ENCODE measurements around the gene RNASEH2B. TPM values are rescaled to one million over a fixed set of nuclear protein-coding genes. Genes with fewer than 3 reads are reported as not detected.

RNASEH2B gene
- total and polyA plus RNA-seq, 12 donors = 23.5 to 77.1 (median 33.0) TPM

- H3K36me3 ChIP-seq (replicated peaks in 1 of 2) = no peaks in the 10 kb centered on the region
- no peaks in the 10 kb centered on the region for H3K9me3 ChIP-seq (replicated peaks in 1 of 3)
- H3K4me1 ChIP-seq (replicated peaks in 1 of 2) = peaks cover 0 to 16% of the 10 kb centered on the region in 2 donors
- TF ChIP-seq POLR2A (IDR thresholded peaks at IDR 0.05) = no peak
- TF ChIP-seq CTCF (IDR thresholded peaks at IDR 0.05) = no peak
- no peak overlapping the region for H3K4me3 ChIP-seq
- no peak for DNase-seq
- H3K27me3 ChIP-seq = no peaks in the 10 kb centered on the region
- H3K27ac ChIP-seq = peak overlapping the region in 3 of 5 donors; percentile 10 to 78 (median 46)
- intact Hi-C loops (cut with DNase I) = loop anchor here in 1 of 2 donors (10.0 kb wide), 1 partner anchor 943 kb away; no protein-coding TSS in a partner anchor
These were observed 8.0 kb downstream of the RNASEH2B start for GRCh38 chr13:50917572-50917971.

- no peaks in the 10 kb centered on the region for H3K36me3 ChIP-seq (replicated peaks in 1 of 2)
- no peaks in the 10 kb centered on the region for H3K27me3 ChIP-seq
- DNase-seq = no peak
- TF ChIP-seq CTCF (IDR thresholded peaks at IDR 0.05) (no peak), POLR2A (IDR thresholded peaks at IDR 0.05) (no peak)
- H3K9me3 ChIP-seq (replicated peaks in 1 of 3) = peaks cover 0 to 6% (median 0%) of the 10 kb centered on the region in 3 donors
- H3K4me1 ChIP-seq (replicated peaks in 1 of 2) = peaks cover 0 to 16% of the 10 kb centered on the region in 2 donors
- H3K4me3 ChIP-seq = no peak overlapping the region
- H3K27ac ChIP-seq = no peak overlapping the region
- intact Hi-C loops (cut with DNase I) = loop anchor here in 1 of 2 donors (10.0 kb wide), 1 partner anchor 944 kb away; no protein-coding TSS in a partner anchor
- 67 to 76% (median 75%) methylated on average over 3 of the region's 3 CpGs for WGBS, 4 donors
These were observed 9.0 kb downstream of the RNASEH2B start for GRCh38 chr13:50918567-50918966.

- WGBS, 4 donors = 75 to 88% (median 80%) methylated on average over 2 of the region's 2 CpGs
- intact Hi-C loops (cut with DNase I) = loop anchor here in 1 of 2 donors (10.0 kb wide), 1 partner anchor 944 kb away; no protein-coding TSS in a partner anchor
- TF ChIP-seq CTCF (IDR thresholded peaks at IDR 0.05) (no peak), POLR2A (IDR thresholded peaks at IDR 0.05) (no peak)
- H3K27me3 ChIP-seq = no peaks in the 10 kb centered on the region
- H3K36me3 ChIP-seq (replicated peaks in 1 of 2) = no peaks in the 10 kb centered on the region
- DNase-seq = no peak
- H3K4me3 ChIP-seq = no peak overlapping the region
- peaks cover 0 to 6% (median 0%) of the 10 kb centered on the region in 3 donors for H3K9me3 ChIP-seq (replicated peaks in 1 of 3)
- peaks cover 0 to 16% of the 10 kb centered on the region in 2 donors for H3K4me1 ChIP-seq (replicated peaks in 1 of 2)
- H3K27ac ChIP-seq = no peak overlapping the region
These were observed 9.7 kb downstream of the RNASEH2B start for GRCh38 chr13:50919277-50919676.

GRCh38 chr13:50921706-50922105 lies 12.1 kb downstream of the RNASEH2B start:
- intact Hi-C loops (cut with DNase I) = no loop called here
- peaks cover 0 to 16% of the 10 kb centered on the region in 2 donors for H3K4me1 ChIP-seq (replicated peaks in 1 of 2)
- H3K9me3 ChIP-seq (replicated peaks in 1 of 3) = peaks cover 0 to 6% (median 0%) of the 10 kb centered on the region in 3 donors
- WGBS, 4 donors = 40 to 61% (median 57%) methylated on average over 1 of the region's 1 CpG
- no peak overlapping the region for H3K27ac ChIP-seq
- TF ChIP-seq CTCF (IDR thresholded peaks at IDR 0.05) (no peak), POLR2A (IDR thresholded peaks at IDR 0.05) (no peak)
- H3K27me3 ChIP-seq = no peaks in the 10 kb centered on the region
- H3K4me3 ChIP-seq = no peak overlapping the region
- no peaks in the 10 kb centered on the region for H3K36me3 ChIP-seq (replicated peaks in 1 of 2)
- DNase-seq = no peak

Measured in adrenal gland (tissue), 12 donors.